Trophoblast cell (in vitro differentiated cells and primary cell): ENCODE data around the gene SCAP.

Source experiments
- DNase-seq, 2 donors: peaks; one replicate each; pipeline ENCODE4 v3.0.0-alpha.2; 2016
- H2AFZ ChIP-seq: 2 replicates; pipeline ENCODE4 v1.6.1; 2013; ENCODE audit warnings: low read length, moderate library complexity, mild to moderate bottlenecking; ENCODE audit not compliant: insufficient read depth, poor library complexity
- H2AK5ac ChIP-seq: 2 replicates; pipeline ENCODE4 v1.6.1; 2013; ENCODE audit warnings: mild to moderate bottlenecking, low read length
- H2BK120ac ChIP-seq: 2 replicates; pipeline ENCODE4 v1.6.1; 2013; ENCODE audit warnings: low read length, mild to moderate bottlenecking, moderate library complexity; ENCODE audit not compliant: insufficient read depth, poor library complexity
- H2BK12ac ChIP-seq: 2 replicates; pipeline ENCODE4 v1.6.1; 2013; ENCODE audit warnings: mild to moderate bottlenecking, low read length, moderate library complexity
- H2BK5ac ChIP-seq: 2 replicates; pipeline ENCODE4 v1.6.1; 2013; ENCODE audit warnings: low read length, low read depth, moderate library complexity, mild to moderate bottlenecking; ENCODE audit not compliant: poor library complexity
- H3K14ac ChIP-seq: 2 replicates; pipeline ENCODE4 v1.6.1; 2013; ENCODE audit warnings: mild to moderate bottlenecking, low read length
- H3K18ac ChIP-seq: 2 replicates; pipeline ENCODE4 v1.6.1; 2013; ENCODE audit warnings: mild to moderate bottlenecking, low read length
- H3K23ac ChIP-seq: 2 replicates; pipeline ENCODE4 v1.6.1; 2013; ENCODE audit warnings: low read length
- H3K27ac ChIP-seq: 2 replicates; pipeline ENCODE4 v1.5.1; 2013; ENCODE audit warnings: low read depth, mild to moderate bottlenecking, inconsistent platforms, low read length, moderate library complexity
- H3K27me3 ChIP-seq: 2 replicates; pipeline ENCODE4 v1.6.1; 2013; ENCODE audit warnings: inconsistent platforms, mild to moderate bottlenecking, low read length, moderate library complexity; ENCODE audit not compliant: insufficient read depth
- H3K36me3 ChIP-seq, 2 experiments: 1 replicate in 1 of 2; 2 replicates in 1 of 2; pipeline ENCODE4 v1.6.1; 2013; ENCODE audit warnings: low read length in 2 of 2, mild to moderate bottlenecking in 2 of 2, moderate library complexity in 1 of 2; ENCODE audit not compliant: insufficient read depth in 2 of 2, control insufficient read depth in 1 of 2
- H3K4ac ChIP-seq: 2 replicates; pipeline ENCODE4 v1.6.1; 2013; ENCODE audit warnings: low read depth, mild to moderate bottlenecking, low read length, moderate library complexity
- H3K4me1 ChIP-seq, 2 experiments: 1 replicate in 1 of 2; 2 replicates in 1 of 2; pipeline ENCODE4 v1.6.1; 2013; ENCODE audit warnings: low read length in 2 of 2, mild to moderate bottlenecking in 2 of 2, moderate library complexity in 1 of 2; ENCODE audit not compliant: insufficient read depth in 2 of 2, control insufficient read depth in 1 of 2
- H3K4me2 ChIP-seq: 2 replicates; pipeline ENCODE4 v1.6.1; 2013; ENCODE audit warnings: inconsistent platforms, mild to moderate bottlenecking, low read length, moderate library complexity
- H3K4me3 ChIP-seq: 2 replicates; pipeline ENCODE4 v1.5.1; 2013; ENCODE audit warnings: mild to moderate bottlenecking, low read depth, low read length, inconsistent platforms
- H3K79me1 ChIP-seq: one replicate; pipeline ENCODE4 v1.6.1; 2013; ENCODE audit warnings: low read length
- H3K79me2 ChIP-seq: 2 replicates; pipeline ENCODE4 v1.6.1; 2013; ENCODE audit warnings: low read length, mild to moderate bottlenecking; ENCODE audit not compliant: control insufficient read depth, insufficient read depth, poor library complexity
- H3K9ac ChIP-seq: 2 replicates; pipeline ENCODE4 v1.6.1; 2013; ENCODE audit warnings: mild to moderate bottlenecking, low read length
- H3K9me3 ChIP-seq: 2 replicates; pipeline ENCODE4 v1.6.1; 2013; ENCODE audit warnings: low read depth, mild to moderate bottlenecking, control low read depth, inconsistent platforms, low read length; ENCODE audit not compliant: insufficient read depth
- H4K12ac ChIP-seq: 2 replicates; pipeline ENCODE4 v1.6.1; 2013; ENCODE audit warnings: low read depth, mild to moderate bottlenecking, low read length, moderate library complexity
- H4K8ac ChIP-seq: 2 replicates; pipeline ENCODE4 v1.6.1; 2013; ENCODE audit warnings: low read depth, mild to moderate bottlenecking, low read length, moderate library complexity
- H4K91ac ChIP-seq: one replicate; pipeline ENCODE4 v1.6.1; 2013; ENCODE audit warnings: low read depth, mild to moderate bottlenecking, low read length, moderate library complexity
- WGBS: extraction: QIAGEN DNeasy Blood & Tissue Kit; methylation state at CpG from one replicate; pipeline ENCODE4 v1.1.7; 2013; ENCODE audit warnings: missing lambda C conversion rate; ENCODE audit not compliant: insufficient read length, insufficient coverage; ENCODE audit errors: extremely low coverage; 5-methylcytosine and 5-hydroxymethylcytosine counted together

SCAP gene

GRCh38 chr3:47419083-47420043 is 56.4 kb downstream of the SCAP start:
- no peak overlapping the region for H2BK5ac ChIP-seq
- H3K4me3 ChIP-seq = no peak overlapping the region
- no peaks in the 10 kb centered on the region for H3K79me2 ChIP-seq
- H3K14ac ChIP-seq = no peak overlapping the region
- no CpG with 5 or more reads among the region's 17 CpGs for WGBS
- no peak overlapping the region for H3K9ac ChIP-seq
- no peak overlapping the region for H2AFZ ChIP-seq
- H4K12ac ChIP-seq = no peak overlapping the region
- DNase-seq = no peak
- no peak overlapping the region for H3K4me2 ChIP-seq
- H3K27ac ChIP-seq = no peak overlapping the region
- H3K27me3 ChIP-seq = no peaks in the 10 kb centered on the region
- no peak overlapping the region for H2BK12ac ChIP-seq
- no peaks in the 10 kb centered on the region for H3K79me1 ChIP-seq
- no peak overlapping the region for H2BK120ac ChIP-seq
- peaks cover 5% of the 10 kb centered on the region for H3K9me3 ChIP-seq
- H3K36me3 ChIP-seq = peaks cover 49 to 57% of the 10 kb centered on the region in 2 experiments
- H3K4ac ChIP-seq = no peak overlapping the region
- no peaks in the 10 kb centered on the region for H3K4me1 ChIP-seq
- H2AK5ac ChIP-seq = no peak overlapping the region
- no peak overlapping the region for H4K91ac ChIP-seq
- no peak overlapping the region for H4K8ac ChIP-seq
- no peak overlapping the region for H3K18ac ChIP-seq
- no peak overlapping the region for H3K23ac ChIP-seq

GRCh38 chr3:47418167-47419082 is 57.3 kb downstream of the SCAP start:
- H3K9me3 ChIP-seq = peaks cover 5% of the 10 kb centered on the region

GRCh38 chr3:47416041-47416440 is 59.7 kb downstream of the SCAP start:
- Histone ChIP-seq H3K9me3 (peaks cover 5% of the 10 kb centered on the region), H3K4ac (no peak overlapping the region)

More at GRCh38 chr3:47418167-47419082, 57.3 kb downstream of the SCAP start:
- Histone ChIP-seq H3K79me2 (no peaks in the 10 kb centered on the region), H3K4me1 (no peaks in the 10 kb centered on the region), H3K4ac (no peak overlapping the region), H3K23ac (no peak overlapping the region), H3K27ac (no peak overlapping the region), H2BK12ac (no peak overlapping the region), H4K8ac (no peak overlapping the region), H3K27me3 (no peaks in the 10 kb centered on the region), H3K18ac (no peak overlapping the region), H3K36me3 (peaks cover 54 to 64% of the 10 kb centered on the region in 2 experiments), H3K4me3 (no peak overlapping the region), H3K14ac (no peak overlapping the region), H2BK5ac (no peak overlapping the region), H3K79me1 (no peaks in the 10 kb centered on the region), H4K12ac (no peak overlapping the region), H2AK5ac (no peak overlapping the region), H3K9ac (no peak overlapping the region), H2BK120ac (no peak overlapping the region), H4K91ac (no peak overlapping the region), H2AFZ (no peak overlapping the region), H3K4me2 (no peak overlapping the region)
- DNase-seq = no peak
- no CpG with 5 or more reads among the region's 53 CpGs for WGBS

More at GRCh38 chr3:47416041-47416440, 59.7 kb downstream of the SCAP start:
- Histone ChIP-seq H3K79me1 (no peaks in the 10 kb centered on the region), H2BK5ac (no peak overlapping the region), H4K91ac (no peak overlapping the region), H2BK120ac (no peak overlapping the region), H2BK12ac (no peak overlapping the region), H3K23ac (no peak overlapping the region), H2AK5ac (no peak overlapping the region), H3K4me2 (no peak overlapping the region), H3K4me3 (no peak overlapping the region), H3K9ac (no peak overlapping the region), H2AFZ (no peak overlapping the region), H4K8ac (no peak overlapping the region), H3K27ac (no peak overlapping the region), H3K79me2 (no peaks in the 10 kb centered on the region), H3K4me1 (no peaks in the 10 kb centered on the region), H3K27me3 (no peaks in the 10 kb centered on the region), H3K18ac (no peak overlapping the region), H3K36me3 (peaks cover 78 to 81% of the 10 kb centered on the region in 2 experiments), H3K14ac (no peak overlapping the region), H4K12ac (no peak overlapping the region)
- no CpG with 5 or more reads among the region's 9 CpGs for WGBS
- no peak for DNase-seq
